Measurements from ENCODE around the gene RYR3. TPM values are rescaled to one million over a fixed set of nuclear protein-coding genes. Genes with fewer than 3 reads are reported as not detected.

The RYR3 gene
- total and polyA plus RNA-seq, 5 experiments from 2014 or later = 0.17 to 0.22 TPM; not detected in 3

- DNase-seq (no peak), ATAC-seq (no peak)
- Mint-ChIP-seq H3K27me3 (peaks cover 0 to 31% (median 25%) of the 10 kb centered on the region in 5 donors), H3K9me3 (peaks cover 0 to 3% (median 0%) of the 10 kb centered on the region in 9 donors), H3K4me1 (peaks cover 0 to 2% (median 0%) of the 10 kb centered on the region in 4 donors), H3K36me3 (no peaks in the 10 kb centered on the region), H3K4me3 (no peak overlapping the region), H3K27ac (no peak overlapping the region)
- POLR2A ChIA-PET = no interaction called here
Measured at GRCh38 chr15:33443708-33444107, 132.9 kb downstream of the RYR3 start.

- peaks cover 0 to 3% (median 0%) of the 10 kb centered on the region in 9 donors for H3K9me3 Mint-ChIP-seq
- no peak for DNase-seq
- peaks cover 0 to 2% (median 0%) of the 10 kb centered on the region in 4 donors for H3K4me1 Mint-ChIP-seq
- no peak overlapping the region for H3K27ac Mint-ChIP-seq
- H3K36me3 Mint-ChIP-seq = no peaks in the 10 kb centered on the region
- ATAC-seq = no peak
- POLR2A ChIA-PET = no interaction called here
- peaks cover 1 to 35% (median 28%) of the 10 kb centered on the region in 5 donors for H3K27me3 Mint-ChIP-seq
- H3K4me3 Mint-ChIP-seq = no peak overlapping the region
Measured at GRCh38 chr15:33445984-33446383, 135.2 kb downstream of the RYR3 start.

- Mint-ChIP-seq H3K36me3 (no peaks in the 10 kb centered on the region), H3K4me1 (peaks cover 0 to 2% (median 0%) of the 10 kb centered on the region in 4 donors), H3K9me3 (peaks cover 0 to 3% (median 0%) of the 10 kb centered on the region in 9 donors), H3K27me3 (peaks cover 6 to 35% (median 27%) of the 10 kb centered on the region in 5 donors), H3K4me3 (no peak overlapping the region), H3K27ac (peak overlapping the region in 1 of 10 donors; percentile 67)
- ATAC-seq (no peak), DNase-seq (no peak)
- POLR2A ChIA-PET = no interaction called here
Measured at GRCh38 chr15:33448151-33448550, 137.4 kb downstream of the RYR3 start.

- H3K4me1 Mint-ChIP-seq = peaks cover 0 to 2% (median 0%) of the 10 kb centered on the region in 4 donors
- H3K27me3 Mint-ChIP-seq = peaks cover 6 to 35% (median 26%) of the 10 kb centered on the region in 5 donors
- no peak for ATAC-seq
- DNase-seq = no peak
- H3K27ac Mint-ChIP-seq = no peak overlapping the region
- H3K4me3 Mint-ChIP-seq = no peak overlapping the region
- POLR2A ChIA-PET = no interaction called here
- H3K9me3 Mint-ChIP-seq = peaks cover 0 to 3% (median 0%) of the 10 kb centered on the region in 9 donors
- no peaks in the 10 kb centered on the region for H3K36me3 Mint-ChIP-seq
Measured at GRCh38 chr15:33448961-33449606, 138.3 kb downstream of the RYR3 start.

GRCh38 chr15:33449810-33450209, 139.0 kb downstream of the RYR3 start:
- no peak overlapping the region for H3K27ac Mint-ChIP-seq
- peaks cover 0 to 2% (median 0%) of the 10 kb centered on the region in 4 donors for H3K4me1 Mint-ChIP-seq
- H3K36me3 Mint-ChIP-seq = no peaks in the 10 kb centered on the region
- POLR2A ChIA-PET = no interaction called here
- no peak for ATAC-seq
- DNase-seq = no peak
- H3K4me3 Mint-ChIP-seq = no peak overlapping the region
- peaks cover 0 to 3% (median 0%) of the 10 kb centered on the region in 9 donors for H3K9me3 Mint-ChIP-seq
- H3K27me3 Mint-ChIP-seq = peaks cover 6 to 31% (median 24%) of the 10 kb centered on the region in 5 donors

GRCh38 chr15:33451385-33451784, 140.6 kb downstream of the RYR3 start:
- POLR2A ChIA-PET = no interaction called here

DNA sequence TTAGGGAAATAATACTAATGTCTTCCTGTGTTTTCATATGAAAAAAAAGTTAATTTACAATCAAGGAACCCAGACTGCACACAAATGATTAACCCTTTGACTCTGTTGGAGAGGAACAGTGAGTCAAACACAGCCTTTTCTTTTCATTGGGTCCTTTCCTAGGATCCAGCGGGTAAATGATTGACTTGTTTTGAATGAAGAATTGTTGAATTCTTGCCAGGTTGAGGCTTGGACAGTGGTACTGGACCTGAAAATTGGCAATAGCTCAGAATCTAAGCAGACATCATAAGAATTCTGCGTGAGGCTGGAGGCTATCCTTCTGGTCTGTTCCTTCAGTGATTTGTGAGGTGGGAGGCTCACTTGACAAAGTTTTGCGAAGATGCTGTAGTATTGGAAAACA, 143.0 kb downstream of the RYR3 start:
- no peak for ATAC-seq
- Mint-ChIP-seq H3K27me3 (peaks cover 7 to 19% (median 10%) of the 10 kb centered on the region in 5 donors), H3K9me3 (peaks cover 0 to 7% (median 0%) of the 10 kb centered on the region in 9 donors), H3K4me1 (no peaks in the 10 kb centered on the region), H3K4me3 (no peak overlapping the region), H3K36me3 (no peaks in the 10 kb centered on the region), H3K27ac (no peak overlapping the region)
- no peak for DNase-seq
- POLR2A ChIA-PET = no interaction called here

More at GRCh38 chr15:33451385-33451784, 140.6 kb downstream of the RYR3 start:
- ATAC-seq (no peak), DNase-seq (no peak)
- H3K36me3 Mint-ChIP-seq = no peaks in the 10 kb centered on the region
- H3K9me3 Mint-ChIP-seq = no peaks in the 10 kb centered on the region
- H3K4me3 Mint-ChIP-seq = no peak overlapping the region
- no peak overlapping the region for H3K27ac Mint-ChIP-seq
- peaks cover 6 to 28% (median 16%) of the 10 kb centered on the region in 5 donors for H3K27me3 Mint-ChIP-seq
- peaks cover 0 to 2% (median 0%) of the 10 kb centered on the region in 4 donors for H3K4me1 Mint-ChIP-seq

GRCh38 chr15:33454346-33454745, 143.6 kb downstream of the RYR3 start:
- ATAC-seq (no peak), DNase-seq (no peak)
- peaks cover 7 to 17% (median 12%) of the 10 kb centered on the region in 5 donors for H3K27me3 Mint-ChIP-seq
- no peak overlapping the region for H3K27ac Mint-ChIP-seq
- H3K4me1 Mint-ChIP-seq = no peaks in the 10 kb centered on the region
- H3K9me3 Mint-ChIP-seq = peaks cover 0 to 7% (median 0%) of the 10 kb centered on the region in 9 donors
- H3K4me3 Mint-ChIP-seq = no peak overlapping the region
- POLR2A ChIA-PET = no interaction called here
- no peaks in the 10 kb centered on the region for H3K36me3 Mint-ChIP-seq

DNA sequence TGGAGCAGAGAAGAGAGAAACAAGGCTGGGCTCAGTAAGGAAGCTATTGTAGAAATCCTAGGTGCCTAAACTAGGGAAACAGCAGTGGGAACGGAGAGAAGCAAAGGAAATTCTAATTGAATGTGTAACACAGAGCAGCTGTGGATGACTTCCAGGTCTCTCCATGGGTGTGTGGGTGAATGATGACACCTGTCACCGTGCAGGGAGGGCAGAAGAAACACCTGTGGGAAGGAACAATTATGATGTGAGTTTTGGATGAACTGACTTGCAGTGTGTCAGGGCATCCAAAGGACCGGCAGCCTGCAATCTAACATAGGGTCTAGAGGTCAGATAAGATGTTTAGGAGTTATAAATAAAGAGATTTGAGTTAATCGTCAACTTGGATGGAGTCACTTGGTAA, 144.2 kb downstream of the RYR3 start:
- H3K9me3 Mint-ChIP-seq = peaks cover 0 to 7% (median 0%) of the 10 kb centered on the region in 9 donors
- POLR2A ChIA-PET = no interaction called here
- no peak for ATAC-seq
- no peak overlapping the region for H3K27ac Mint-ChIP-seq
- peaks cover 7 to 13% (median 8%) of the 10 kb centered on the region in 5 donors for H3K27me3 Mint-ChIP-seq
- H3K36me3 Mint-ChIP-seq = no peaks in the 10 kb centered on the region
- no peak for DNase-seq
- no peaks in the 10 kb centered on the region for H3K4me1 Mint-ChIP-seq
- no peak overlapping the region for H3K4me3 Mint-ChIP-seq

DNA sequence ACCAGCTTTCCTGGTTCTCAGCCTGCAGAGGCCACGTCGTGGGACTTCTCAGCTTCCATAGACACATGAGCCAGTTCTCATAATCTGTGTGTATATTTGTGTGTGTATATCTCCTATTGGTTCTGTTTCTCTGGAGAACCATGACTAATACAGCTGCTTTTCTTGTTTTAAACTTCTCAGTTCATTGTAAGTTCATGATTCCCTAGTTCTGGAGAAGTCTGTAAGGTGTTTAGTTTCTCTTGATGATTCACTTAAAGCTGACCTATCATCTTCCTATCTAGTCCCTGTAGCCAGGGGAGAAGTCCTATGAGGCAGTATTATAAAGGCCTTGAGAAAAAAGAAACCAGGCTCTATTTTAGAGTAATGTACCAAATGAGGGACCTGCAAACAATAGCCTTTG, 147.7 kb downstream of the RYR3 start:
- DNase-seq (no peak), ATAC-seq (no peak)
- Mint-ChIP-seq H3K4me1 (no peaks in the 10 kb centered on the region), H3K9me3 (peaks cover 0 to 7% (median 0%) of the 10 kb centered on the region in 9 donors), H3K27ac (no peak overlapping the region), H3K27me3 (peaks cover 1 to 9% (median 4%) of the 10 kb centered on the region in 5 donors), H3K36me3 (no peaks in the 10 kb centered on the region), H3K4me3 (no peak overlapping the region)
- POLR2A ChIA-PET = no interaction called here

DNA sequence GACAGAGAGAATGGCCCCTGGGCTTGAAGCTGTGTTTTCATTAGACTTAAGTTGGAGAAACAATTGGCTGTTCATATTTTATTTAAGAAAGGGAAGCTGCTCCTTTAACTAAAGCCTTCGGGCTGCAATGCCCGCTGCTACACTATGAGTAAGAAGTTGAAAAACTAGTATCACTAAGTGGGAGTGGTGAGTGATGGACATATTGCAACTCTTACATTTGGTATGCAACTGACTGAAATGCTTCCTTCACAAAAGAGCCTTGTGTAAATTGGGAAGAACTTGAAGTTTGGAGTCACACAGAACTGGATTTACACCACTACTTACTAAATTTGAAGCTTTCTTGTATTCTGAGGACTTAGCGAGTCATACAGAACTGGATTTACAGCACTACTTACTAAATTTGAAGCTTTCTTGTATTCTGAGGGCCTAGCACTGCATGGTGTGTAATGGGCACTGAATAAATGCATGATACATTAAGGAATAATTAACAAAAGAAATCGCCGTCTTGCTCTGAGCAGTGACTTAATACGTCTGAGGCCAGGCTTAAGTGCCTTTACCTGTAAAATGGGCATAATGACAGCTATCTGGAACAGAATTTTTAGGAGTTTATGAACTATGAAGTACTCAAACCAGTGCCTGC, 149.5 kb downstream of the RYR3 start:
- POLR2A ChIA-PET = no interaction called here

GRCh38 chr15:33461671-33462070, 150.9 kb downstream of the RYR3 start:
- H3K9me3 Mint-ChIP-seq = peaks cover 0 to 7% (median 0%) of the 10 kb centered on the region in 9 donors
- POLR2A ChIA-PET = no interaction called here
- no peak overlapping the region for H3K27ac Mint-ChIP-seq
- no peaks in the 10 kb centered on the region for H3K36me3 Mint-ChIP-seq
- no peaks in the 10 kb centered on the region for H3K4me1 Mint-ChIP-seq
- DNase-seq (no peak), ATAC-seq (no peak)
- H3K27me3 Mint-ChIP-seq = peaks cover 0 to 24% (median 3%) of the 10 kb centered on the region in 5 donors
- no peak overlapping the region for H3K4me3 Mint-ChIP-seq

More for the DNA sequence above, 149.5 kb downstream of the RYR3 start:
- ATAC-seq (no peak), DNase-seq (no peak)
- H3K9me3 Mint-ChIP-seq = peaks cover 0 to 7% (median 0%) of the 10 kb centered on the region in 9 donors
- no peaks in the 10 kb centered on the region for H3K4me1 Mint-ChIP-seq
- H3K36me3 Mint-ChIP-seq = no peaks in the 10 kb centered on the region
- no peak overlapping the region for H3K4me3 Mint-ChIP-seq
- no peak overlapping the region for H3K27ac Mint-ChIP-seq
- peaks cover under 1 to 16% (median 3%) of the 10 kb centered on the region in 5 donors for H3K27me3 Mint-ChIP-seq

DNA sequence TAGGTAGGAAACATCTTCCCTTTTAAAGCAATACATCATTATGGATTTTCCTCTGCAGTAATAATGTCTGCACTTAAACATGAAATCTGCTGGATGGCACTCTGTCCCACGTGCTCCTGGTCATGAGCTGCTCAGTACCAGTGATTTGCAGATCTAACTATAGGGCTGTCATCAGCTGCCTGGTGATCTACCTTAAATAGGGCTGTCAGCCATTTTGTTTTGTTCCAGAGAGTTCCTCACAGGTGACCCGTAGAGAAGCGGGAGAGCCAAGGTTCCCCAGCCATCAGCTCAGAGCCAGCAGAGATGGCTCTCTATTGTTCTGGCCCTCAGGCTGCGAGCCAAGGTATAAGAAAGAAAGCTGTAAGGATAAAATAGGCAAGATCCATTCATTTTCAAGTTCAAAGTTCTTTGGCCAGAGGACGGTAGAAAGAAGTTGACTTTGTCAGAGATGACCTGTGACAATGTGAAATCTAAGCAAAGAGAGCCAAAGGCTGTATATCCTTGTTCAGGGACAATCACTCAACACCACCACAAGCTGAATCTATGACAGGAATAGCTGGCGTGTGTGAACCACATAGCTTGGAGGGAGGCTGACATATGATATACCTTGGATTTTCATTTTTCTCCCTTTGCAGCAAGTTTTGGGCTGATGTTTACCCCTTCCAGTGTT, 156.5 kb downstream of the RYR3 start:
- ATAC-seq (no peak), DNase-seq (no peak)
- no peaks in the 10 kb centered on the region for H3K4me1 Mint-ChIP-seq
- H3K9me3 Mint-ChIP-seq = no peaks in the 10 kb centered on the region
- POLR2A ChIA-PET = no interaction called here
- H3K4me3 Mint-ChIP-seq = no peak overlapping the region
- peaks cover 0 to 16% (median 0%) of the 10 kb centered on the region in 5 donors for H3K27me3 Mint-ChIP-seq
- no peak overlapping the region for H3K27ac Mint-ChIP-seq
- H3K36me3 Mint-ChIP-seq = no peaks in the 10 kb centered on the region
